Loucy (cell line): Measurements from ENCODE around the gene ARHGAP26.

Source experiments
- H2AFZ ChIP-seq: fragments of 200-600 bp; sonication (generic); 2 replicates; pipeline ENCODE4 v1.6.0; 2016; ENCODE audit warnings: antibody characterized with exemption, mild to moderate bottlenecking, low read length, moderate library complexity
- H3F3A ChIP-seq: fragments of 200-600 bp; 2 replicates; pipeline ENCODE4 v1.6.0; 2016; ENCODE audit warnings: antibody characterized with exemption, low read depth, mild to moderate bottlenecking
- H3K27me3 ChIP-seq: fragments of 200-600 bp; sonication (generic); 2 replicates; pipeline ENCODE4 v1.6.1; 2014; ENCODE audit warnings: low read length, mild to moderate bottlenecking; ENCODE audit not compliant: insufficient read depth, poor library complexity, severe bottlenecking
- H3K36me3 ChIP-seq: fragments of 200-600 bp; sonication (generic); 2 replicates; pipeline ENCODE4 v1.6.1; 2016; ENCODE audit warnings: low read length; ENCODE audit not compliant: insufficient read depth
- H3K4me1 ChIP-seq: fragments of 200-600 bp; sonication (generic); 2 replicates; pipeline ENCODE4 v1.5.1; 2014; ENCODE audit warnings: low read length, mild to moderate bottlenecking; ENCODE audit not compliant: insufficient read depth, poor library complexity, severe bottlenecking
- H3K4me2 ChIP-seq: fragments of 200-600 bp; sonication (generic); 2 replicates; pipeline ENCODE4 v1.6.0; 2014; ENCODE audit warnings: antibody characterized with exemption, low read length, low read depth, mild to moderate bottlenecking; ENCODE audit not compliant: poor library complexity, severe bottlenecking
- H3K4me3 ChIP-seq: fragments of 200-600 bp; sonication (generic); 2 replicates; pipeline ENCODE4 v1.5.1; 2014; ENCODE audit warnings: low read length, mild to moderate bottlenecking, mixed read lengths; ENCODE audit not compliant: poor library complexity, severe bottlenecking
- H3K79me2 ChIP-seq: fragments of 200-600 bp; sonication (generic); 2 replicates; pipeline ENCODE4 v1.6.1; 2014; ENCODE audit warnings: low read length; ENCODE audit not compliant: insufficient read depth
- H3K9ac ChIP-seq: fragments of 200-600 bp; sonication (generic); 2 replicates; pipeline ENCODE4 v1.6.0; 2014; ENCODE audit warnings: mild to moderate bottlenecking, low read depth, low read length, moderate library complexity; ENCODE audit not compliant: poor library complexity, severe bottlenecking
- H3K9me2 ChIP-seq: fragments of 200-600 bp; sonication (generic); replicated peaks from 2 replicates; pipeline ENCODE4 v1.6.1; 2016; ENCODE audit warnings: low read depth, low read length, mixed read lengths
- H3K9me3 ChIP-seq: fragments of 200-600 bp; sonication (generic); 2 replicates; pipeline ENCODE4 v1.6.1; 2014; ENCODE audit warnings: mild to moderate bottlenecking, antibody characterized with exemption, low read length, low read depth; ENCODE audit not compliant: insufficient read depth
- H4K20me1 ChIP-seq: fragments of 200-600 bp; sonication (generic); 2 replicates; pipeline ENCODE4 v1.6.0; 2014; ENCODE audit warnings: antibody characterized with exemption, low read length, mild to moderate bottlenecking; ENCODE audit not compliant: insufficient read depth, poor library complexity, severe bottlenecking
- EZH2phosphoT487 ChIP-seq: fragments of 200-600 bp; IDR thresholded peaks from 2 replicates; pipeline ENCODE4 v1.6.1; 2018; ENCODE audit warnings: antibody characterized with exemption, mild to moderate bottlenecking, moderate library complexity, borderline replicate concordance
- TF ChIP-seq, protein P1 (sequence below): fragments of 200-600 bp; sonication (generic); conservative IDR thresholded peaks from 2 replicates; pipeline ENCODE4 v1.5.1; 2014; ENCODE audit warnings: mild to moderate bottlenecking, antibody characterized with exemption, low read length

ARHGAP26 gene

DNA sequence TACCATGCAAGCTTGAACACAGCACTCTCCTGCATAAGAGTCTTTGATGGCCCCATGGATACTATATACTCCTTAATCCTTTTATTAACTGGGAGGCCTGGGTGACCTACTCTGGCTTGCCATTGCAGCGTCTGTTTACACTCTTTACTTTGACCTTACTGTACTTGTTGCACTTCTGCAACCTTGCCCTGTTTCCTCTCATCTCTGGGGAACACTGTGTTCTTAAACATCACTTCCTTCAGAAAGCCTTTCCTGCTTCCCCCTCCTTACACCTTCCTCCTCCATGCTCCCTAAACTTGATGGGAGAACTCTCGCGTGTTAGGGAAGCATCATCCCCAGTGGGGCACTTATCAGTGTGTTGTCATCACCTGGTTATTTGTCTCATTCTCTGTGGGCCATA lies 411.0 kb downstream of the ARHGAP26 start:
- Histone ChIP-seq H3K27me3 (no peaks in the 10 kb centered on the region), H3K4me1 (no peaks in the 10 kb centered on the region), H3F3A (no peaks in the 10 kb centered on the region), H3K9me2 (no peaks in the 10 kb centered on the region), H3K9me3 (no peaks in the 10 kb centered on the region), H3K36me3 (no peaks in the 10 kb centered on the region), H4K20me1 (no peaks in the 10 kb centered on the region), H3K4me3 (no peak overlapping the region), H3K79me2 (no peaks in the 10 kb centered on the region), H2AFZ (no peak overlapping the region), H3K9ac (no peak overlapping the region), H3K4me2 (no peak overlapping the region)
- TF ChIP-seq, protein P1, sequence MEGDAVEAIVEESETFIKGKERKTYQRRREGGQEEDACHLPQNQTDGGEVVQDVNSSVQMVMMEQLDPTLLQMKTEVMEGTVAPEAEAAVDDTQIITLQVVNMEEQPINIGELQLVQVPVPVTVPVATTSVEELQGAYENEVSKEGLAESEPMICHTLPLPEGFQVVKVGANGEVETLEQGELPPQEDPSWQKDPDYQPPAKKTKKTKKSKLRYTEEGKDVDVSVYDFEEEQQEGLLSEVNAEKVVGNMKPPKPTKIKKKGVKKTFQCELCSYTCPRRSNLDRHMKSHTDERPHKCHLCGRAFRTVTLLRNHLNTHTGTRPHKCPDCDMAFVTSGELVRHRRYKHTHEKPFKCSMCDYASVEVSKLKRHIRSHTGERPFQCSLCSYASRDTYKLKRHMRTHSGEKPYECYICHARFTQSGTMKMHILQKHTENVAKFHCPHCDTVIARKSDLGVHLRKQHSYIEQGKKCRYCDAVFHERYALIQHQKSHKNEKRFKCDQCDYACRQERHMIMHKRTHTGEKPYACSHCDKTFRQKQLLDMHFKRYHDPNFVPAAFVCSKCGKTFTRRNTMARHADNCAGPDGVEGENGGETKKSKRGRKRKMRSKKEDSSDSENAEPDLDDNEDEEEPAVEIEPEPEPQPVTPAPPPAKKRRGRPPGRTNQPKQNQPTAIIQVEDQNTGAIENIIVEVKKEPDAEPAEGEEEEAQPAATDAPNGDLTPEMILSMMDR: no peak
- no peak for TF ChIP-seq EZH2phosphoT487

DNA sequence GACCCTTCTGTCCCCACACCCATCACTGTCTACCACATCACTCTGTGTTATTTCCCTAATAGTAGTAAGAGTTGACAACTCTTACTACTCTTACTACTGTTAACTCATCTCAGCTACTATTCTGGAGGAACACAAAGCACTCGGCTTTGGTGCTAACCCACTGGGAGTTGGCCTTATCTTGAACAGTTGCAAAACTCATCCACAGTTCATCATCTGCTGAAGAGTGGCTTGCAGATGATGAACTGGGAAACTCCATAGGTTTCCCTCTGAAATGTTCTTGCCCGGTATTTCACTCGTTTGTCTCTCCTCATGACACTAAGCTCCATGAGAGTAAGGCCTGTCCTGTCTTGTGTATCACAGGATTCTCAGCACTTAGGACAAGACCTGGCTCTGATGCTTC lies 411.9 kb downstream of the ARHGAP26 start:
- no peak overlapping the region for H3K4me3 ChIP-seq
- no peaks in the 10 kb centered on the region for H3K4me1 ChIP-seq
- no peak overlapping the region for H3K4me2 ChIP-seq
- no peaks in the 10 kb centered on the region for H4K20me1 ChIP-seq
- TF ChIP-seq, protein P1: no peak
- no peak for TF ChIP-seq EZH2phosphoT487
- H3K9ac ChIP-seq: no peak overlapping the region
- no peaks in the 10 kb centered on the region for H3K9me3 ChIP-seq
- H3F3A ChIP-seq: no peaks in the 10 kb centered on the region
- no peaks in the 10 kb centered on the region for H3K36me3 ChIP-seq
- H3K27me3 ChIP-seq: no peaks in the 10 kb centered on the region
- no peaks in the 10 kb centered on the region for H3K9me2 ChIP-seq
- H3K79me2 ChIP-seq: no peaks in the 10 kb centered on the region
- no peak overlapping the region for H2AFZ ChIP-seq

DNA sequence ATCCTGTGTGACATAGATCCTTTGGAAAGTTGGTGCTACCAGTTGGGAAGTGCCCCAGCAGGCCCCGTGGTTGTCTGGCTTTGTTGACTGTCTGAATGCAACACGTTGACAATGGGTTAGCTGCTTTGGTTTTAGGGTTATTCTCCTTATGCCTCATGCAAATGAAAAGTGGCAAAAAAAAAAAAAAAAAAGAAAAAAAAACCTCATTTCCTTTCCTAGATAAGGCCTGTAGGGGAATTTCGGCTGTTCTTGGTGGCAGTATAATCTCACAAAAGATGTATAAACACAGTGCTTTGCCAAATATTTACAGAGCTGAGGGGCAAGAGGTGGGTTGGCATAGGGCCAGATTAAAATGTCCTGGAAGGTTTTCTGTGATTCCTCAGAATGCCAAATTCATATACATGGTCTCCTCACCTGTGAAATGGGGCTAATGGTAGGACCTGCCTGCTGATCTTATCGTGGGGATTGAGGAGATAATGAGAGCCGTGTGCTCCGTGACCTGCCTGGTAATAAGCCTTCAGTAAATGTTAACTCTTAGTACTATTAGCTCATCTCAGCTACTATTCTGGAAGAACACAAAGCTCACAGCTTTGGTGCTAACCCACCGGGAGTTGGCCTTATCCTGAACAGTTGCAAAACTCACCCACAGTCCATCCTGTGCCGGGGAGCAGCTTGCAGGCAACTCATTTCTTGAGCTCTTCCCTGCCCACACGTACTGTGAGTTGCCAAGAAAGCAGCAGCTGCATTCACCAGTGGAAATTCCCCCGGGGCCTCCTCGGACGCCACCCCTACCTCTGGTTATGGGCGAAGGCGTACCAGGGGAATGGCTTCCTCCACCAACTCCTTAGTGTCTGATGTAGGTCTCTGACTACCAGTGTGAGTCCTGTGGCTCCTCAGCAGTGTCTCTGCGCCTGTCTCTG lies 413.0 kb downstream of the ARHGAP26 start:
- Histone ChIP-seq H3K9me3 (no peaks in the 10 kb centered on the region), H3F3A (no peaks in the 10 kb centered on the region), H4K20me1 (no peaks in the 10 kb centered on the region), H2AFZ (no peak overlapping the region), H3K27me3 (no peaks in the 10 kb centered on the region), H3K79me2 (no peaks in the 10 kb centered on the region), H3K36me3 (no peaks in the 10 kb centered on the region), H3K9me2 (no peaks in the 10 kb centered on the region), H3K4me3 (no peak overlapping the region), H3K9ac (no peak overlapping the region), H3K4me2 (no peak overlapping the region), H3K4me1 (no peaks in the 10 kb centered on the region)
- TF ChIP-seq EZH2phosphoT487: no peak
- TF ChIP-seq, protein P1: no peak
